IMR-90 (cell line): ENCODE data around the gene EBI3. TPM values are rescaled to one million over a fixed set of nuclear protein-coding genes. Genes with fewer than 3 reads are reported as not detected.

Experiments
- ATAC-seq: fragments of 200-7000 bp; cut with Tn5 transposase; 2 replicates; pipeline ENCODE4 v1.9.1; 2020; ENCODE audit warnings: low read depth, mild to moderate bottlenecking, moderate library complexity
- BruUV-seq: library from RNA; stranded (reverse); fragments of 400-500 nt; replicated peaks from 2 replicates; lab custom pipeline; 2021; lab: Mats Ljungman, UMichigan
- CTCF ChIA-PET: fragments of 300-600 bp; formaldehyde crosslinking; extraction: SDS; loops from one replicate; lab custom pipeline; 2021; ENCODE audit warnings: antibody characterized with exemption; lab: Yijun Ruan, JAX
- POLR2A ChIA-PET: fragments of 300-600 bp; sonication (Branson Sonifier 250); formaldehyde crosslinking; loops from one replicate; lab custom pipeline; 2022; ENCODE audit warnings: antibody characterized with exemption; ENCODE audit not compliant: unreplicated experiment; lab: Charles Lee
- DNase-seq: peaks from one replicate; pipeline ENCODE4 v3.0.0; 2013
- H2AFZ ChIP-seq: replicated peaks from 2 replicates; pipeline ENCODE3; 2013; ENCODE audit warnings: low read length, mild to moderate bottlenecking; ENCODE audit not compliant: poor library complexity
- H2AK5ac ChIP-seq: 2 replicates; pipeline ENCODE4 v1.6.1; 2013; ENCODE audit warnings: low read depth, low read length, inconsistent platforms
- H2AK9ac ChIP-seq: replicated peaks from 2 replicates; pipeline ENCODE3; 2013; ENCODE audit warnings: mild to moderate bottlenecking, low read depth, low read length, moderate library complexity; ENCODE audit not compliant: poor library complexity
- H2BK120ac ChIP-seq: 2 replicates; pipeline ENCODE4 v1.6.1; 2013; ENCODE audit warnings: low read depth, low read length, inconsistent platforms
- H2BK15ac ChIP-seq: 3 replicates; pipeline ENCODE4 v1.6.1; 2013; ENCODE audit warnings: low read depth, low read length, inconsistent platforms
- H2BK20ac ChIP-seq: 2 replicates; pipeline ENCODE4 v1.6.1; 2013; ENCODE audit warnings: low read depth, mild to moderate bottlenecking, inconsistent platforms, low read length, moderate library complexity
- H2BK5ac ChIP-seq: 2 replicates; pipeline ENCODE4 v1.6.1; 2013; ENCODE audit warnings: mild to moderate bottlenecking, low read depth, low read length, inconsistent platforms; ENCODE audit not compliant: poor library complexity, severe bottlenecking
- H3K14ac ChIP-seq: replicated peaks from 2 replicates; pipeline ENCODE4 v1.6.1; 2013; ENCODE audit warnings: low read depth, low read length, inconsistent platforms
- H3K18ac ChIP-seq: 2 replicates; pipeline ENCODE4 v1.6.1; 2013; ENCODE audit warnings: low read depth, low read length, control low read depth
- H3K23ac ChIP-seq: 2 replicates; pipeline ENCODE4 v1.6.1; 2013; ENCODE audit warnings: low read depth, low read length, inconsistent platforms
- H3K27ac ChIP-seq: 2 replicates; pipeline ENCODE4 v1.5.1; 2013; ENCODE audit warnings: mild to moderate bottlenecking, control low read depth, low read length; ENCODE audit not compliant: insufficient read depth
- H3K27me3 ChIP-seq: 2 replicates; pipeline ENCODE4 v1.6.1; 2013; ENCODE audit warnings: low read length; ENCODE audit not compliant: control insufficient read depth, insufficient read depth
- H3K36me3 ChIP-seq: 2 replicates; pipeline ENCODE4 v1.6.1; 2013; ENCODE audit warnings: low read length, mixed read lengths; ENCODE audit not compliant: control insufficient read depth, insufficient read depth
- H3K4ac ChIP-seq: 2 replicates; pipeline ENCODE4 v1.6.1; 2013; ENCODE audit warnings: low read depth, low read length, inconsistent platforms
- H3K4me1 ChIP-seq: 2 replicates; pipeline ENCODE4 v1.6.1; 2013; ENCODE audit warnings: low read length, mixed read lengths; ENCODE audit not compliant: control insufficient read depth, insufficient read depth
- H3K4me2 ChIP-seq: 2 replicates; pipeline ENCODE4 v1.6.1; 2013; ENCODE audit warnings: low read depth, mild to moderate bottlenecking, control low read depth, low read length, moderate library complexity
- H3K4me3 ChIP-seq: 2 replicates; pipeline ENCODE4 v1.5.1; 2013; ENCODE audit warnings: low read depth, mild to moderate bottlenecking, control low read depth, low read length, moderate library complexity; ENCODE audit not compliant: insufficient read depth
- H3K56ac ChIP-seq: 2 replicates; pipeline ENCODE4 v1.6.1; 2013; ENCODE audit warnings: low read length, inconsistent platforms; ENCODE audit not compliant: insufficient read depth; ENCODE audit errors: extremely low read depth
- H3K79me1 ChIP-seq, 2 experiments: 2 replicates each; pipeline ENCODE4 v1.6.1; 2013; ENCODE audit warnings: low read length in 2 of 2, inconsistent platforms in 1 of 2, low read depth in 1 of 2
- H3K9ac ChIP-seq: 2 replicates; pipeline ENCODE4 v1.6.1; 2013; ENCODE audit warnings: low read depth, low read length, control low read depth
- H3K9me1 ChIP-seq: 2 replicates; pipeline ENCODE4 v1.6.1; 2013; ENCODE audit warnings: low read length, inconsistent platforms; ENCODE audit not compliant: insufficient read depth
- H3K9me3 ChIP-seq: 2 replicates; pipeline ENCODE4 v1.6.1; 2013; ENCODE audit warnings: low read length; ENCODE audit not compliant: control insufficient read depth, insufficient read depth
- H4K20me1 ChIP-seq: 2 replicates; pipeline ENCODE4 v1.6.1; 2013; ENCODE audit warnings: low read length, inconsistent platforms; ENCODE audit not compliant: insufficient read depth
- H4K5ac ChIP-seq: 2 replicates; pipeline ENCODE4 v1.6.1; 2013; ENCODE audit warnings: mild to moderate bottlenecking, low read depth, low read length, control low read depth
- H4K8ac ChIP-seq, 2 experiments: 2 replicates each; pipeline ENCODE4 v1.6.1; 2013; ENCODE audit warnings: low read depth in 2 of 2, low read length in 2 of 2, control low read depth in 1 of 2, inconsistent platforms in 1 of 2
- H4K91ac ChIP-seq: 2 replicates; pipeline ENCODE4 v1.6.1; 2013; ENCODE audit warnings: low read depth, low read length, inconsistent platforms; ENCODE audit not compliant: insufficient read depth
- BHLHE40 ChIP-seq: fragments of 150-350 bp; IDR thresholded peaks from 2 replicates; pipeline ENCODE4 v1.6.1; 2016; ENCODE audit warnings: mild to moderate bottlenecking, low read depth, low read length
- CEBPB ChIP-seq: IDR thresholded peaks from 2 replicates; pipeline ENCODE4 v1.6.1; 2012; ENCODE audit warnings: low read depth, low read length, improper control_type of control experiment
- CHD1 ChIP-seq: IDR thresholded peaks from 2 replicates; pipeline ENCODE4 v1.6.1; 2012; ENCODE audit warnings: low read depth, low read length, improper control_type of control experiment
- CTCF ChIP-seq: conservative IDR thresholded peaks from 2 replicates; pipeline ENCODE4 v1.5.1; 2012; ENCODE audit warnings: mild to moderate bottlenecking, low read depth, low read length, improper control_type of control experiment
- MAZ ChIP-seq: IDR thresholded peaks from 2 replicates; pipeline ENCODE4 v1.6.1; 2012; ENCODE audit warnings: low read depth, mild to moderate bottlenecking, low read length, improper control_type of control experiment, moderate library complexity, borderline replicate concordance
- MXI1 ChIP-seq: IDR thresholded peaks from 2 replicates; pipeline ENCODE4 v1.6.1; 2012; ENCODE audit warnings: low read depth, mild to moderate bottlenecking, low read length, moderate library complexity, borderline replicate concordance
- NFE2L2 ChIP-seq: fragments of 150-350 bp; IDR thresholded peaks from 2 replicates; pipeline ENCODE4 v1.6.1; 2016; ENCODE audit warnings: low read depth, mild to moderate bottlenecking, low read length
- POLR2A ChIP-seq: IDR thresholded peaks from 2 replicates; pipeline ENCODE4 v1.6.1; 2012; ENCODE audit warnings: mild to moderate bottlenecking, low read depth, low read length
- RAD21 ChIP-seq: IDR thresholded peaks from 2 replicates; pipeline ENCODE4 v1.6.1; 2012; ENCODE audit warnings: low read length, improper control_type of control experiment
- RCOR1 ChIP-seq: IDR thresholded peaks from 2 replicates; pipeline ENCODE4 v1.6.1; 2012; ENCODE audit warnings: mild to moderate bottlenecking, low read length, improper control_type of control experiment; ENCODE audit not compliant: insufficient replicate concordance
- RFX5 ChIP-seq: IDR thresholded peaks from 2 replicates; pipeline ENCODE4 v1.8.0; 2012; ENCODE audit warnings: low read depth, mild to moderate bottlenecking, low read length, moderate library complexity
- SMC3 ChIP-seq: fragments of 150-350 bp; IDR thresholded peaks from 2 replicates; pipeline ENCODE4 v1.6.1; 2016; ENCODE audit warnings: low read depth, mild to moderate bottlenecking, antibody characterized with exemption, low read length, moderate library complexity
- USF2 ChIP-seq: fragments of 150-350 bp; IDR thresholded peaks from 2 replicates; pipeline ENCODE4 v1.6.1; 2017; ENCODE audit warnings: mild to moderate bottlenecking, antibody characterized with exemption, low read length, low read depth
- WGBS, 2 experiments: methylation state at CpG; one replicate each; pipeline versions ENCODE4 v1.1.5 to v1.1.7; 2013; ENCODE audit warnings: missing lambda C conversion rate in 2 of 2; ENCODE audit not compliant: insufficient read length in 1 of 2; ENCODE audit errors: extremely low coverage in 2 of 2; 5-methylcytosine and 5-hydroxymethylcytosine counted together
- dilution Hi-C: fragments of 300-500 bp; cut with HindIII; formaldehyde crosslinking; loops from one replicate; pipeline ENCODE4 v1.14.3; 2018; ENCODE audit warnings: low sequenced_read_pairs; ENCODE audit not compliant: unreplicated experiment
- in situ Hi-C: fragments of 300-500 bp; cut with MboI; formaldehyde crosslinking; loops from 3 replicates; pipeline ENCODE4 v1.14.3; 2019; ENCODE audit warnings: low sequenced_read_pairs, inconsistent platforms, mixed read lengths
- intact Hi-C: fragments of 100-400 bp; cut with micrococcal nuclease; formaldehyde crosslinking; loops from 2 replicates; pipeline ENCODE4 v1.10.0; 2022
- polyA plus RNA-seq, 3 experiments: library from polyadenylated mRNA; depleted of rRNA; stranded (reverse); fragments of >200 nt; gene quantifications; 2 replicates each; pipeline ENCODE4 v1.2.3, GENCODE V29; 2012; ENCODE audit warnings: low replicate concordance in 1 of 3
- total RNA-seq: library from RNA; depleted of rRNA; stranded (reverse); fragments of >200 nt; gene quantifications from 2 replicates; pipeline ENCODE4 v1.2.3, GENCODE V29; 2012

EBI3 gene
- total and polyA plus RNA-seq, 2 of the 4 experiments (the other 2 are of a cell fraction): 0.36 to 2.7 TPM

GRCh38 chr19:4197228-4197624 lies 32.1 kb upstream of the EBI3 start:
- POLR2A ChIA-PET: no interaction called here
- no peaks in the 10 kb centered on the region; the same call in 1 of the 2 replicates for H4K20me1 ChIP-seq
- no peaks in the 10 kb centered on the region for H3K4me1 ChIP-seq
- no TSS peak for BruUV-seq
- no peak overlapping the region for H4K8ac ChIP-seq
- intact Hi-C loops (loop anchor here (1.0 kb wide), 1 partner anchor 18 kb away; no protein-coding TSS in a partner anchor), dilution Hi-C loops (no loop called here), in situ Hi-C loops (no loop called here)
- no peak overlapping the region for H2BK20ac ChIP-seq
- no peak overlapping the region for H4K91ac ChIP-seq
- H2BK15ac ChIP-seq: no peak overlapping the region
- ATAC-seq: no peak
- peaks cover 62% of the 10 kb centered on the region for H3K27me3 ChIP-seq
- H2BK120ac ChIP-seq: no peak overlapping the region
- no peak overlapping the region for H3K56ac ChIP-seq
- H3K36me3 ChIP-seq: no peaks in the 10 kb centered on the region
- no peaks in the 10 kb centered on the region for H3K9me3 ChIP-seq
- no peak overlapping the region for H4K5ac ChIP-seq
- no peak overlapping the region; the same call in 1 of the 2 replicates for H3K23ac ChIP-seq
- no peak overlapping the region for H2AK9ac ChIP-seq
- no peak overlapping the region for H3K4ac ChIP-seq
- no peak overlapping the region for H3K27ac ChIP-seq
- no peak for DNase-seq
- H3K4me2 ChIP-seq: no peak overlapping the region
- H2AK5ac ChIP-seq: no peak overlapping the region
- H3K9ac ChIP-seq: no peak overlapping the region
- WGBS, 2 experiments: 72% methylated on average over 5 of the region's 5 CpGs; no CpG with 5 or more reads in 1 of the 2 experiments
- no peaks in the 10 kb centered on the region for H3K9me1 ChIP-seq
- TF ChIP-seq BHLHE40 (no peak), NFE2L2 (no peak), CTCF (no peak), USF2 (no peak), RAD21 (no peak), MXI1 (no peak), POLR2A (no peak), CEBPB (no peak), MAZ (no peak), SMC3 (no peak), RCOR1 (no peak), CHD1 (no peak), RFX5 (no peak)
- no peak overlapping the region for H2BK5ac ChIP-seq
- no peak overlapping the region for H3K4me3 ChIP-seq
- H3K18ac ChIP-seq: no peak overlapping the region
- H3K79me1 ChIP-seq: no peaks in the 10 kb centered on the region
- no peak overlapping the region for H3K14ac ChIP-seq
- CTCF ChIA-PET: no interaction called here
- no peak overlapping the region for H2AFZ ChIP-seq
